RKO (cell line): ENCODE measurements around the gene LSM7.
"Not testable (repeated sequence)": the region's sequence is repeated elsewhere in the genome, so short reads cannot be mapped to it uniquely, and the experiment has no call there.

Experiments
- DNase-seq: peaks from one replicate; pipeline ENCODE4 v3.0.0-alpha.2; 2016; ENCODE audit warnings: low spot score

Gene LSM7

GRCh38 chr19:2355168-2356035, 27.0 kb upstream of the LSM7 start:
- no peak for DNase-seq

- no peak for DNase-seq
Measured at GRCh38 chr19:2354670-2355069, 26.3 kb upstream of the LSM7 start.

- DNase-seq: no peak
Measured at GRCh38 chr19:2353887-2354592, 25.7 kb upstream of the LSM7 start.

- no peak for DNase-seq
Measured at GRCh38 chr19:2353159-2353886, 24.9 kb upstream of the LSM7 start.

- DNase-seq: no peak
Measured at GRCh38 chr19:2352121-2352520, 23.7 kb upstream of the LSM7 start.

GRCh38 chr19:2351591-2351990, 23.2 kb upstream of the LSM7 start:
- no peak for DNase-seq

- no peak for DNase-seq
Measured at GRCh38 chr19:2350656-2351055, 22.3 kb upstream of the LSM7 start.

GRCh38 chr19:2349818-2350217, 21.4 kb upstream of the LSM7 start:
- DNase-seq: not testable (repeated sequence)

GRCh38 chr19:2345794-2346663, 17.6 kb upstream of the LSM7 start:
- DNase-seq: no peak

- no peak for DNase-seq
Measured at GRCh38 chr19:2345076-2345475, 16.7 kb upstream of the LSM7 start.

- no peak for DNase-seq
Measured at GRCh38 chr19:2344381-2344870, 16.0 kb upstream of the LSM7 start.

- DNase-seq: no peak
Measured at GRCh38 chr19:2343289-2343982, 15.1 kb upstream of the LSM7 start.

GRCh38 chr19:2342656-2343288, 14.4 kb upstream of the LSM7 start:
- DNase-seq: no peak

GRCh38 chr19:2341982-2342381, 13.6 kb upstream of the LSM7 start:
- no peak for DNase-seq

GRCh38 chr19:2341244-2341751, 12.9 kb upstream of the LSM7 start:
- no peak for DNase-seq

GRCh38 chr19:2340496-2341243, 12.3 kb upstream of the LSM7 start:
- DNase-seq: no peak

- DNase-seq: no peak
Measured at GRCh38 chr19:2339644-2340310, 11.4 kb upstream of the LSM7 start.

GRCh38 chr19:2338751-2339643, 10.6 kb upstream of the LSM7 start:
- no peak for DNase-seq
